Keratinocyte (primary cell): ENCODE data around the gene ASCC3. TPM values are rescaled to one million over a fixed set of nuclear protein-coding genes. Genes with fewer than 3 reads are reported as not detected.

Source experiments
- DNase-seq: peaks from one replicate; pipeline ENCODE4 v3.0.0-alpha.2; 2011; ENCODE audit warnings: low read depth, missing footprints, low spot score
- FAIRE-seq: peaks from 2 replicates; lab custom pipeline; 2011; peaks lifted over from hg19 to GRCh38; lab: Jason Lieb, UNC
- H2AFZ ChIP-seq: 2 replicates; pipeline ENCODE4 v1.6.0; 2012; ENCODE audit warnings: low read length, control low read depth, inconsistent platforms; ENCODE audit not compliant: control insufficient read depth
- H3K27ac ChIP-seq: 2 replicates; pipeline ENCODE4 v1.5.1; 2011; ENCODE audit warnings: low read length; ENCODE audit not compliant: control insufficient read depth, insufficient read depth
- H3K27me3 ChIP-seq: 3 replicates; pipeline ENCODE4 v1.6.0; 2011; ENCODE audit warnings: low read length; ENCODE audit not compliant: control insufficient read depth, insufficient read depth; ENCODE audit errors: extremely low read depth
- H3K36me3 ChIP-seq, 2 experiments: 2 replicates in 1 of 2; 3 replicates in 1 of 2; pipeline ENCODE4 v1.5.1; 2011; ENCODE audit warnings: low read length in 2 of 2, mild to moderate bottlenecking in 1 of 2; ENCODE audit not compliant: control insufficient read depth in 2 of 2, insufficient read depth in 2 of 2; ENCODE audit errors: extremely low read depth in 1 of 2
- H3K4me1 ChIP-seq: 3 replicates; pipeline ENCODE4 v1.5.1; 2011; ENCODE audit warnings: low read length; ENCODE audit not compliant: control insufficient read depth, insufficient read depth; ENCODE audit errors: extremely low read depth
- H3K4me2 ChIP-seq: 3 replicates; pipeline ENCODE4 v1.6.0; 2011; ENCODE audit warnings: low read depth, low read length; ENCODE audit not compliant: control insufficient read depth, insufficient read depth; ENCODE audit errors: extremely low read depth
- H3K4me3 ChIP-seq, 3 experiments: fragments of 200-600 bp in 1 of 3; sonication (generic) in 1 of 3; 2 replicates in 2 of 3; 3 replicates in 1 of 3; pipeline ENCODE4 v1.5.1; 2011 to 2016; ENCODE audit warnings: low read length in 3 of 3, mild to moderate bottlenecking in 3 of 3, control low read depth in 2 of 3, inconsistent platforms in 1 of 3, low read depth in 1 of 3, mixed read lengths in 1 of 3, mixed run types in 1 of 3, moderate library complexity in 1 of 3; ENCODE audit not compliant: control insufficient read depth in 2 of 3, insufficient read depth in 2 of 3; ENCODE audit errors: extremely low read depth in 1 of 3
- H3K79me2 ChIP-seq: 2 replicates; pipeline ENCODE4 v1.6.0; 2012; ENCODE audit warnings: low read length; ENCODE audit not compliant: control insufficient read depth, insufficient read depth
- H3K9ac ChIP-seq: 3 replicates; pipeline ENCODE4 v1.6.0; 2011; ENCODE audit warnings: low read length; ENCODE audit not compliant: control insufficient read depth, insufficient read depth; ENCODE audit errors: extremely low read depth
- H3K9me1 ChIP-seq: 3 replicates; pipeline ENCODE4 v1.6.0; 2011; ENCODE audit warnings: low read length; ENCODE audit not compliant: control insufficient read depth, insufficient read depth; ENCODE audit errors: extremely low read depth
- H3K9me3 ChIP-seq: 2 replicates; pipeline ENCODE4 v1.5.1; 2012; ENCODE audit warnings: low read depth, low read length; ENCODE audit not compliant: control insufficient read depth
- H4K20me1 ChIP-seq: 3 replicates; pipeline ENCODE4 v1.6.0; 2011; ENCODE audit warnings: low read length; ENCODE audit not compliant: control insufficient read depth, insufficient read depth; ENCODE audit errors: extremely low read depth
- CTCF ChIP-seq, 3 experiments: IDR thresholded peaks in 1 of 3; conservative IDR thresholded peaks in 1 of 3; optimal IDR thresholded peaks in 1 of 3; 2 replicates in 2 of 3; 3 replicates in 1 of 3; pipeline versions ENCODE3 to v1.5.1; 2011; ENCODE audit warnings: low read length in 3 of 3, mild to moderate bottlenecking in 3 of 3, moderate library complexity in 2 of 3, control low read depth in 1 of 3, inconsistent platforms in 1 of 3; ENCODE audit not compliant: insufficient read depth in 2 of 3; ENCODE audit errors: extremely low read depth in 1 of 3
- EZH2 ChIP-seq: IDR thresholded peaks from one replicate; pipeline ENCODE4 v1.6.1; 2012; ENCODE audit warnings: inconsistent platforms, mild to moderate bottlenecking, low read length, moderate library complexity
- dilution Hi-C: fragments of 300-500 bp; cut with MboI; formaldehyde crosslinking; loops from one replicate; pipeline ENCODE4 v1.7.0; 2020; ENCODE audit warnings: low sequenced_read_pairs; ENCODE audit not compliant: extremely low pct_ligation_motif_present
- polyA plus RNA-seq, 5 experiments: library from polyadenylated mRNA; depleted of rRNA in 3 of 5; stranded (reverse) in 3 of 5; stranded (forward) in 1 of 5; unstranded in 1 of 5; fragments of >200 nt; gene quantifications; 1 replicate in 1 of 5; 2 replicates in 3 of 5; 3 replicates in 1 of 5; pipeline versions ENCODE4 v1.2.1 to v1.2.3, GENCODE V29; 2011 to 2012; ENCODE audit warnings: missing spikeins in 2 of 5, low read depth in 1 of 5, low replicate concordance in 1 of 5

ASCC3 gene
- polyA plus RNA-seq, 1 donor (not counting 4 experiments of a cell fraction or from before 2014, with no cell fraction given) = 58.6 TPM

GRCh38 chr6:100565439-100566104, 315.6 kb downstream of the ASCC3 start:
- Histone ChIP-seq H2AFZ (no peak overlapping the region), H3K27ac (no peak overlapping the region), H3K9ac (no peak overlapping the region), H3K27me3 (no peaks in the 10 kb centered on the region), H3K9me1 (no peaks in the 10 kb centered on the region), H3K36me3 (peaks cover 0 to 4% of the 10 kb centered on the region in 2 experiments), H3K4me2 (no peak overlapping the region), H3K4me3 (no peak overlapping the region), H3K4me1 (no peaks in the 10 kb centered on the region), H3K9me3 (no peaks in the 10 kb centered on the region), H4K20me1 (no peaks in the 10 kb centered on the region), H3K79me2 (no peaks in the 10 kb centered on the region)
- FAIRE-seq (no peak), DNase-seq (no peak)
- dilution Hi-C loops = no loop called here
- TF ChIP-seq CTCF (optimal IDR thresholded peaks at IDR 0.05 in 1 of 3, IDR thresholded peaks at IDR 0.05 in 1 of 3, conservative IDR thresholded peaks at IDR 0.05 in 1 of 3; ENCODE audit: extremely low read depth in 1 of 3, insufficient read depth in 2 of 3, low read length in 3 of 3) (no peak), EZH2 (no peak)

GRCh38 chr6:100559859-100560258, 321.3 kb downstream of the ASCC3 start:
- H3K79me2 ChIP-seq = no peaks in the 10 kb centered on the region
- no peaks in the 10 kb centered on the region for H3K9me3 ChIP-seq
- no peaks in the 10 kb centered on the region for H3K9me1 ChIP-seq
- H3K4me3 ChIP-seq = no peak overlapping the region
- FAIRE-seq (no peak), DNase-seq (no peak)
- dilution Hi-C loops = no loop called here
- no peak overlapping the region for H2AFZ ChIP-seq
- no peak overlapping the region for H3K27ac ChIP-seq
- no peak overlapping the region for H3K4me2 ChIP-seq
- no peaks in the 10 kb centered on the region for H3K4me1 ChIP-seq
- TF ChIP-seq EZH2 = no peak
- H3K36me3 ChIP-seq = no peaks in the 10 kb centered on the region
- H3K27me3 ChIP-seq = no peaks in the 10 kb centered on the region
- H3K9ac ChIP-seq = no peak overlapping the region
- no peaks in the 10 kb centered on the region for H4K20me1 ChIP-seq

GRCh38 chr6:100554228-100554627, 326.9 kb downstream of the ASCC3 start:
- Histone ChIP-seq H3K9me3 (no peaks in the 10 kb centered on the region), H4K20me1 (no peaks in the 10 kb centered on the region), H3K27ac (no peak overlapping the region), H3K4me1 (no peaks in the 10 kb centered on the region), H3K4me2 (no peak overlapping the region), H3K27me3 (no peaks in the 10 kb centered on the region), H2AFZ (no peak overlapping the region), H3K79me2 (no peaks in the 10 kb centered on the region), H3K4me3 (no peak overlapping the region), H3K9ac (no peak overlapping the region), H3K36me3 (no peaks in the 10 kb centered on the region), H3K9me1 (no peaks in the 10 kb centered on the region)
- DNase-seq (no peak), FAIRE-seq (no peak)
- TF ChIP-seq CTCF (optimal IDR thresholded peaks at IDR 0.05 in 1 of 3, IDR thresholded peaks at IDR 0.05 in 1 of 3, conservative IDR thresholded peaks at IDR 0.05 in 1 of 3; ENCODE audit: extremely low read depth in 1 of 3, insufficient read depth in 2 of 3, low read length in 3 of 3) = no peak
- no peak for TF ChIP-seq EZH2
- dilution Hi-C loops = no loop called here
